NB4 (cell line): Measurements from ENCODE around the gene SLC39A11.

Source experiments
- MAX ChIP-seq: IDR thresholded peaks from 2 replicates; pipeline ENCODE4 v1.6.1; 2011; ENCODE audit warnings: low read depth, low read length
- POLR2A ChIP-seq: IDR thresholded peaks from 2 replicates; pipeline ENCODE4 v1.6.1; 2011; ENCODE audit warnings: mild to moderate bottlenecking; ENCODE audit not compliant: insufficient read length; ENCODE audit errors: extremely low read depth
- TF ChIP-seq, protein P1 (sequence below): IDR thresholded peaks from one replicate; pipeline ENCODE4 v1.5.1; 2012; ENCODE audit warnings: low read depth, low read length

DNA sequence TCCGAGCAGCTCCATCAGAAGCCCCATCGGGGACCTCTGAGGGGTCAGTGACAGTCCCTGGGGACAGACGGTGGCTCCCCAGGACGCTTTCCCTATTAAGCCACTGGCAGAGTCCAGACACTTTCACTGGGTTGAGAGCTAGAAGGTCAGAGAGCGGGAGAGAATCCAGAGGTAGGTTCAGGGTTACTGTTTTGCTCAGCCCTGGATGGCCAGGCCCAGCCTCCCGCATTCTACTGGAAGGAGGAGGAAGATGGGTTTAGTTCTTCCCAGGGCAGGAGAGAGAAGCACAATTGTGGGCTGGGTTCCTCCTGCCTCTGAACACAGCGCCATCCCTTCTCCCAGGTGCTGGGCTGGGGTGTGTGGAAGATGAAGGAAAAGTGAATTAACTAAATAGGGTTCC lies 452.8 kb downstream of the SLC39A11 start:
- TF ChIP-seq POLR2A: no peak
- TF ChIP-seq, protein P1, sequence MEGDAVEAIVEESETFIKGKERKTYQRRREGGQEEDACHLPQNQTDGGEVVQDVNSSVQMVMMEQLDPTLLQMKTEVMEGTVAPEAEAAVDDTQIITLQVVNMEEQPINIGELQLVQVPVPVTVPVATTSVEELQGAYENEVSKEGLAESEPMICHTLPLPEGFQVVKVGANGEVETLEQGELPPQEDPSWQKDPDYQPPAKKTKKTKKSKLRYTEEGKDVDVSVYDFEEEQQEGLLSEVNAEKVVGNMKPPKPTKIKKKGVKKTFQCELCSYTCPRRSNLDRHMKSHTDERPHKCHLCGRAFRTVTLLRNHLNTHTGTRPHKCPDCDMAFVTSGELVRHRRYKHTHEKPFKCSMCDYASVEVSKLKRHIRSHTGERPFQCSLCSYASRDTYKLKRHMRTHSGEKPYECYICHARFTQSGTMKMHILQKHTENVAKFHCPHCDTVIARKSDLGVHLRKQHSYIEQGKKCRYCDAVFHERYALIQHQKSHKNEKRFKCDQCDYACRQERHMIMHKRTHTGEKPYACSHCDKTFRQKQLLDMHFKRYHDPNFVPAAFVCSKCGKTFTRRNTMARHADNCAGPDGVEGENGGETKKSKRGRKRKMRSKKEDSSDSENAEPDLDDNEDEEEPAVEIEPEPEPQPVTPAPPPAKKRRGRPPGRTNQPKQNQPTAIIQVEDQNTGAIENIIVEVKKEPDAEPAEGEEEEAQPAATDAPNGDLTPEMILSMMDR: no peak
- TF ChIP-seq MAX: no peak
